GM18499 (cell line): ENCODE measurements around the gene CCDC6.

Experiments used
- ATAC-seq: cut with Tn5 transposase; IDR thresholded peaks from one replicate; pipeline ENCODE4 v1.9.1; 2021; ENCODE audit warnings: moderate number of reproducible peaks; ENCODE audit not compliant: insufficient read depth, unreplicated experiment

Gene CCDC6

GRCh38 chr10:59857049-59857448 is 49.3 kb downstream of the CCDC6 start:
- no peak for ATAC-seq

GRCh38 chr10:59856104-59856503 is 50.3 kb downstream of the CCDC6 start:
- ATAC-seq = no peak

- ATAC-seq = no peak
Observed at GRCh38 chr10:59854571-59854970, 51.8 kb downstream of the CCDC6 start.

GRCh38 chr10:59852670-59853069 is 53.7 kb downstream of the CCDC6 start:
- no peak for ATAC-seq

- no peak for ATAC-seq
Observed at GRCh38 chr10:59851864-59852263, 54.5 kb downstream of the CCDC6 start.

- no peak for ATAC-seq
Observed at GRCh38 chr10:59847888-59848287, 58.5 kb downstream of the CCDC6 start.

GRCh38 chr10:59847326-59847725 is 59.0 kb downstream of the CCDC6 start:
- ATAC-seq = no peak

- no peak for ATAC-seq
Observed at GRCh38 chr10:59844436-59844835, 61.9 kb downstream of the CCDC6 start.

- no peak for ATAC-seq
Observed at GRCh38 chr10:59843748-59844147, 62.6 kb downstream of the CCDC6 start.

- ATAC-seq = no peak
Observed at GRCh38 chr10:59839576-59839975, 66.8 kb downstream of the CCDC6 start.

- no peak for ATAC-seq
Observed at GRCh38 chr10:59838085-59838789, 68.1 kb downstream of the CCDC6 start.

- ATAC-seq = no peak
Observed at GRCh38 chr10:59833810-59834209, 72.5 kb downstream of the CCDC6 start.

- no peak for ATAC-seq
Observed at GRCh38 chr10:59832506-59832905, 73.8 kb downstream of the CCDC6 start.

- ATAC-seq = no peak
Observed at GRCh38 chr10:59831658-59832503, 74.5 kb downstream of the CCDC6 start.

- ATAC-seq = no peak
Observed at GRCh38 chr10:59830601-59831259, 75.6 kb downstream of the CCDC6 start.

GRCh38 chr10:59829601-59830000 is 76.8 kb downstream of the CCDC6 start:
- peak; percentile 88 for ATAC-seq

- no peak for ATAC-seq
Observed at GRCh38 chr10:59829024-59829423, 77.3 kb downstream of the CCDC6 start.

- no peak for ATAC-seq
Observed at GRCh38 chr10:59825932-59826331, 80.4 kb downstream of the CCDC6 start.

GRCh38 chr10:59823751-59824150 is 82.6 kb downstream of the CCDC6 start:
- no peak for ATAC-seq

GRCh38 chr10:59823111-59823510 is 83.2 kb downstream of the CCDC6 start:
- ATAC-seq = no peak

- ATAC-seq = no peak
Observed at GRCh38 chr10:59820471-59820870, 85.9 kb downstream of the CCDC6 start.
